Panc1 (cell line): ENCODE data around the gene SEC62.

Experiments used
- POLR2AphosphoS5 ChIP-seq: IDR thresholded peaks from 2 replicates; pipeline ENCODE4 v1.6.1; 2012; ENCODE audit warnings: mild to moderate bottlenecking, low read depth, low read length, moderate library complexity
- REST ChIP-seq, 2 experiments: IDR thresholded peaks; 2 replicates each; pipeline ENCODE4 v1.6.1; 2011 to 2012; ENCODE audit warnings: low read depth in 2 of 2, control low read depth in 1 of 2, low read length in 1 of 2, mild to moderate bottlenecking in 1 of 2, moderate library complexity in 1 of 2; ENCODE audit not compliant: insufficient read depth in 1 of 2
- SIN3A ChIP-seq: IDR thresholded peaks from 2 replicates; pipeline ENCODE4 v1.6.1; 2012; ENCODE audit warnings: low read depth, mild to moderate bottlenecking, low read length, moderate library complexity, borderline replicate concordance; ENCODE audit not compliant: insufficient read depth
- TCF7L2 ChIP-seq: IDR thresholded peaks from 2 replicates; pipeline ENCODE4 v1.6.1; 2011; ENCODE audit warnings: mild to moderate bottlenecking, low read depth, low read length, inconsistent platforms
- TF ChIP-seq, protein P1 (sequence below): fragments of 450-650 bp; IDR thresholded peaks from 2 replicates; pipeline ENCODE4 v1.5.1; 2017; ENCODE audit warnings: mild to moderate bottlenecking

- TF ChIP-seq, protein P1, sequence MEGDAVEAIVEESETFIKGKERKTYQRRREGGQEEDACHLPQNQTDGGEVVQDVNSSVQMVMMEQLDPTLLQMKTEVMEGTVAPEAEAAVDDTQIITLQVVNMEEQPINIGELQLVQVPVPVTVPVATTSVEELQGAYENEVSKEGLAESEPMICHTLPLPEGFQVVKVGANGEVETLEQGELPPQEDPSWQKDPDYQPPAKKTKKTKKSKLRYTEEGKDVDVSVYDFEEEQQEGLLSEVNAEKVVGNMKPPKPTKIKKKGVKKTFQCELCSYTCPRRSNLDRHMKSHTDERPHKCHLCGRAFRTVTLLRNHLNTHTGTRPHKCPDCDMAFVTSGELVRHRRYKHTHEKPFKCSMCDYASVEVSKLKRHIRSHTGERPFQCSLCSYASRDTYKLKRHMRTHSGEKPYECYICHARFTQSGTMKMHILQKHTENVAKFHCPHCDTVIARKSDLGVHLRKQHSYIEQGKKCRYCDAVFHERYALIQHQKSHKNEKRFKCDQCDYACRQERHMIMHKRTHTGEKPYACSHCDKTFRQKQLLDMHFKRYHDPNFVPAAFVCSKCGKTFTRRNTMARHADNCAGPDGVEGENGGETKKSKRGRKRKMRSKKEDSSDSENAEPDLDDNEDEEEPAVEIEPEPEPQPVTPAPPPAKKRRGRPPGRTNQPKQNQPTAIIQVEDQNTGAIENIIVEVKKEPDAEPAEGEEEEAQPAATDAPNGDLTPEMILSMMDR = no peak
- TF ChIP-seq REST (IDR thresholded peaks at IDR 0.05; ENCODE audit: insufficient read depth in 1 of 2, low read depth in 2 of 2, low read length in 1 of 2) = no peak
- TF ChIP-seq TCF7L2 = no peak
- no peak for TF ChIP-seq POLR2AphosphoS5
- no peak for TF ChIP-seq SIN3A
Measured at GRCh38 chr3:169993761-169994160, 27.2 kb downstream of the SEC62 start.
